Measurements from ENCODE around the gene TRIP12. TPM values are rescaled to one million over a fixed set of nuclear protein-coding genes. Genes with fewer than 3 reads are reported as not detected.

The TRIP12 gene
- total and polyA plus RNA-seq, 2 of the 13 experiments (the other 11 are each of a cell fraction or from before 2014, with no cell fraction given): 72.1 to 153 TPM

GRCh38 chr2:229925201-229925600 is 3.4 kb upstream of the TRIP12 start:
- no peak overlapping the region for H3K4me3 ChIP-seq (replicated peaks in 1 of 3; ENCODE audit: insufficient read depth in 1 of 3, low read depth in 2 of 3, low read length in 3 of 3)
- TF ChIP-seq, protein P1, sequence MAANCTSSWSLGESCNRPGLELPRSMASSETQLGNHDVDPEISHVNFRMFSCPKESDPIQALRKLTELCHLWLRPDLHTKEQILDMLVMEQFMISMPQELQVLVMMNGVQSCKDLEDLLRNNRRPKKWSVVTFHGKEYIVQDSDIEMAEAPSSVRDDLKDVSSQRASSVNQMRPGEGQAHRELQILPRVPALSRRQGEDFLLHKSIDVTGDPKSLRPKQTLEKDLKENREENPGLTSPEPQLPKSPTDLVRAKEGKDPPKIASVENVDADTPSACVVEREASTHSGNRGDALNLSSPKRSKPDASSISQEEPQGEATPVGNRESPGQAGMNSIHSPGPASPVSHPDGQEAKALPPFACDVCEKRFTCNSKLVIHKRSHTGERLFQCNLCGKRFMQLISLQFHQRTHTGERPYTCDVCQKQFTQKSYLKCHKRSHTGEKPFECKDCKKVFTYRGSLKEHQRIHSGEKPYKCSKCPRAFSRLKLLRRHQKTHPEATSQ (CRISPR knock-in tag; IDR thresholded peaks at IDR 0.05; ENCODE audit: borderline replicate concordance): no peak
- no peak for TF ChIP-seq ZNF879 (CRISPR knock-in tag; IDR thresholded peaks at IDR 0.05)
- TF ChIP-seq, protein P2, sequence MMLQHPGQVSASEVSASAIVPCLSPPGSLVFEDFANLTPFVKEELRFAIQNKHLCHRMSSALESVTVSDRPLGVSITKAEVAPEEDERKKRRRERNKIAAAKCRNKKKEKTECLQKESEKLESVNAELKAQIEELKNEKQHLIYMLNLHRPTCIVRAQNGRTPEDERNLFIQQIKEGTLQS (CRISPR knock-in tag; IDR thresholded peaks at IDR 0.05): no peak
- TF ChIP-seq ZNF788 (CRISPR knock-in tag; IDR thresholded peaks at IDR 0.05; ENCODE audit: borderline replicate concordance): no peak
- TF ChIP-seq ZNF792 (CRISPR knock-in tag; IDR thresholded peaks at IDR 0.05): no peak
- TF ChIP-seq MZF1 (CRISPR knock-in tag; IDR thresholded peaks at IDR 0.05; ENCODE audit: borderline replicate concordance): no peak
- no peak for TF ChIP-seq BRF2 (CRISPR knock-in tag; IDR thresholded peaks at IDR 0.05)
- TF ChIP-seq PCBP2 (optimal IDR thresholded peaks at IDR 0.05; ENCODE audit: low read depth, low read length, poor library complexity, severe bottlenecking): no peak
- no peaks in the 10 kb centered on the region; a peak in 1 of 5 replicates for H3K27me3 ChIP-seq (ENCODE audit: control insufficient read depth in 1 of 2, insufficient read depth in 2 of 2, low read length in 2 of 2)
- POLR2A ChIA-PET: no interaction called here
- BruUV-seq (replicated peaks): TSS peak; percentile 21
- ATAC-seq (no peak), FAIRE-seq (no peak), DNase-seq (ENCODE audit: low spot score) (no peak)
- H3K79me2 ChIP-seq (ENCODE audit: insufficient read depth, low read length): peaks cover 13% of the 10 kb centered on the region
- H2AFZ ChIP-seq (ENCODE audit: low read length): no peak overlapping the region
- in situ Hi-C loops (cut with HindIII; ENCODE audit: extremely low pct_ligation_motif_present, low pct_unique_long_range_greater_than_20kb): no loop called here
- no peak overlapping the region for H3K4me2 ChIP-seq (ENCODE audit: low read depth, low read length)
- H3K4me1 ChIP-seq (ENCODE audit: insufficient read depth, low read length): peaks cover 13% of the 10 kb centered on the region
- no peak overlapping the region for H3K9ac ChIP-seq (ENCODE audit: insufficient read depth, low read depth, low read length)
- no peaks in the 10 kb centered on the region for H4K20me1 ChIP-seq (ENCODE audit: insufficient read depth, low read length)
- H3K27ac ChIP-seq (ENCODE audit: extremely low read length, insufficient read depth, low read length): no peak overlapping the region
- CTCF ChIA-PET (ENCODE audit: low intra/inter-chr PET ratio, low total read pairs): no interaction called here
- H3K36me3 ChIP-seq (replicated peaks in 1 of 2; ENCODE audit: control insufficient read depth in 1 of 2, insufficient read depth in 2 of 2, low read length in 2 of 2): no peaks in the 10 kb centered on the region
- intact Hi-C loops (cut with micrococcal nuclease; ENCODE audit: unreplicated experiment): no loop called here
- H3K9me3 ChIP-seq (ENCODE audit: low read length): no peaks in the 10 kb centered on the region
